K562 (cell line): Measurements from ENCODE around the gene STIM1. TPM values are rescaled to one million over a fixed set of nuclear protein-coding genes. Genes with fewer than 3 reads are reported as not detected.

Source experiments
- ARID4B ChIP-seq: sonication (generic); formaldehyde crosslinking; IDR thresholded peaks from 2 replicates; pipeline ENCODE4 v1.8.0; 2022; ENCODE audit warnings: mild to moderate bottlenecking, missing genetic modification reagents
- CTCFL ChIP-seq: IDR thresholded peaks from 2 replicates; pipeline ENCODE4 v1.6.1; 2011; ENCODE audit warnings: borderline replicate concordance, low read depth, mild to moderate bottlenecking, moderate library complexity, low read length; ENCODE audit not compliant: insufficient read depth, poor library complexity, severe bottlenecking
- EP400 ChIP-seq: fragments of 450-650 bp; IDR thresholded peaks from 2 replicates; pipeline ENCODE4 v1.6.1; 2017; ENCODE audit warnings: antibody characterized with exemption, mild to moderate bottlenecking, moderate library complexity
- GATAD2B ChIP-seq: fragments of 450-650 bp; IDR thresholded peaks from 2 replicates; pipeline ENCODE4 v1.6.1; 2017; ENCODE audit warnings: mild to moderate bottlenecking, borderline replicate concordance
- HDGF ChIP-seq: fragments of 450-650 bp; IDR thresholded peaks from 2 replicates; pipeline ENCODE4 v1.6.1; 2016
- KLF16 ChIP-seq: IDR thresholded peaks from 2 replicates; pipeline ENCODE4 v1.6.1; 2016; ENCODE audit warnings: antibody characterized with exemption
- MCM7 ChIP-seq, 2 experiments: fragments of 450-650 bp; IDR thresholded peaks; 2 replicates each; pipeline ENCODE4 v1.6.1; 2016 to 2018
- MYBL2 ChIP-seq, 2 experiments: fragments of 450-650 bp in 1 of 2; sonication (generic) in 1 of 2; formaldehyde crosslinking in 1 of 2; IDR thresholded peaks; 2 replicates each; pipeline versions ENCODE4 v1.6.1 to v1.8.1; 2017 to 2022; ENCODE audit warnings: borderline replicate concordance in 1 of 2, inconsistent platforms in 1 of 2, low read depth in 1 of 2, mild to moderate bottlenecking in 1 of 2, missing genetic modification reagents in 1 of 2, moderate library complexity in 1 of 2
- NBN ChIP-seq: fragments of 450-650 bp; IDR thresholded peaks from 2 replicates; pipeline ENCODE4 v1.6.1; 2016; ENCODE audit warnings: low read depth, mild to moderate bottlenecking
- NFRKB ChIP-seq: fragments of 450-650 bp; IDR thresholded peaks from 2 replicates; pipeline ENCODE4 v1.6.1; 2016; ENCODE audit warnings: low read depth
- NKRF ChIP-seq: fragments of 450-650 bp; IDR thresholded peaks from 2 replicates; pipeline ENCODE4 v1.6.1; 2016; ENCODE audit warnings: borderline replicate concordance
- NR3C1 ChIP-seq: sonication (generic); formaldehyde crosslinking; IDR thresholded peaks from 2 replicates; pipeline ENCODE4 v1.8.1; 2022; ENCODE audit warnings: missing genetic modification reagents
- PKNOX1 ChIP-seq: fragments of 450-650 bp; IDR thresholded peaks from 2 replicates; pipeline ENCODE4 v1.6.1; 2016
- POLR2AphosphoS2 ChIP-seq: IDR thresholded peaks from 2 replicates; pipeline ENCODE4 v1.6.1; 2012; ENCODE audit warnings: low read length, improper control_type of control experiment
- SPI1 ChIP-seq: IDR thresholded peaks from 2 replicates; pipeline ENCODE4 v1.6.1; 2011; ENCODE audit warnings: low read depth, low read length, control low read depth, borderline replicate concordance
- ZNF197 ChIP-seq: fragments of 200-800 bp; sonication (Bioruptor generic); IDR thresholded peaks from 2 replicates; pipeline ENCODE4 v1.6.1; 2016; ENCODE audit warnings: low read depth, missing genetic modification characterization, missing compliant biosample characterization
- ZNF217 ChIP-seq: sonication (generic); formaldehyde crosslinking; IDR thresholded peaks from 2 replicates; pipeline ENCODE4 v1.8.0; 2022; ENCODE audit warnings: mild to moderate bottlenecking, missing genetic modification reagents
- ZNF445 ChIP-seq: fragments of 250-450 bp; sonication (Bioruptor Pico); IDR thresholded peaks from 2 replicates; pipeline ENCODE4 v1.4.0; 2020; ENCODE audit warnings: low read depth, mild to moderate bottlenecking, moderate library complexity
- ZNF668 ChIP-seq: fragments of 250-450 bp; sonication (Bioruptor Pico); IDR thresholded peaks from 2 replicates; pipeline ENCODE4 v1.8.0; 2022; ENCODE audit warnings: mild to moderate bottlenecking, inconsistent platforms
- polyA plus RNA-seq, 8 experiments: library from polyadenylated mRNA; depleted of rRNA in 4 of 8; stranded (reverse) in 5 of 8; unstranded in 3 of 8; fragments of >200 nt; fragmentation: Nextera tagmentation in 2 of 8; fragmentation: Illumina TruSeq in 1 of 8; extraction: Ambion mirVana in 2 of 8; extraction: Trizol in 1 of 8; gene quantifications; 2 replicates each; pipeline versions ENCODE4 v1.2.1 to v1.2.3, GENCODE V29; 2011 to 2014; ENCODE audit warnings: inconsistent platforms in 1 of 8, missing spikeins in 1 of 8
- total RNA-seq, 7 experiments: library from RNA; depleted of rRNA in 6 of 7; stranded (reverse); fragments of >200 nt in 6 of 7; fragmentation: Illumina TruSeq in 2 of 7; extraction: Trizol in 2 of 7; gene quantifications; 2 replicates each; pipeline versions ENCODE4 v1.2.1 to v1.2.3, GENCODE V29; 2011 to 2021; ENCODE audit warnings: low replicate concordance in 1 of 7

STIM1 gene
- total and polyA plus RNA-seq, 9 of the 15 experiments (the other 6 are each of a cell fraction or from before 2014, with no cell fraction given) = 7.7 to 50.5 (median 22.5) TPM

- TF ChIP-seq ARID4B = 0 out of 2 replicates have a peak, but pooled peaks have one; percentile 15
- TF ChIP-seq ZNF197 (CRISPR knock-in tag) = peak; percentile 53; the same call in 1 of the 2 replicates
- no peak for TF ChIP-seq MYBL2 (IDR thresholded peaks at IDR 0.05; ENCODE audit: low read depth)
- TF ChIP-seq MYBL2 (CRISPR knock-in tag; IDR thresholded peaks at IDR 0.05; ENCODE audit: borderline replicate concordance) = no peak
- TF ChIP-seq NKRF = 0 out of 2 replicates have a peak, but pooled peaks have one; percentile 11
- no peak for TF ChIP-seq EP400
- no peak for TF ChIP-seq NR3C1 (CRISPR knock-in tag)
- TF ChIP-seq KLF16 = no peak
- no peak for TF ChIP-seq CTCFL
- TF ChIP-seq HDGF = no peak
- peak; percentile 48 for TF ChIP-seq PKNOX1
- TF ChIP-seq POLR2AphosphoS2 = no peak
- 0 out of 2 replicates have a peak, but pooled peaks have one; percentile 36 for TF ChIP-seq NFRKB
- no peak for TF ChIP-seq ZNF217
- TF ChIP-seq ZNF668 (CRISPR knock-in tag) = no peak
- no peak for TF ChIP-seq GATAD2B
- TF ChIP-seq MCM7 (IDR thresholded peaks at IDR 0.05) = no peak
- TF ChIP-seq NBN = no peak
- TF ChIP-seq SPI1 = peak; percentile 92
- no peak for TF ChIP-seq ZNF445 (CRISPR knock-in tag)
These were observed 1.4 kb upstream of the STIM1 start (continued) for GRCh38 chr11:3853899-3854659.
